Gastrocnemius medialis (tissue), 4 donors: ENCODE measurements around the gene PRPSAP2. TPM values are rescaled to one million over a fixed set of nuclear protein-coding genes. Genes with fewer than 3 reads are reported as not detected.

Experiments
- ATAC-seq, 2 donors: fragments of 150-250 bp; one replicate each; pipeline ENCODE4 v1.9.1; 2016
- DNase-seq, 2 donors: peaks; one replicate each; pipeline ENCODE4 v3.0.0-alpha.2; 2019
- H3K27ac ChIP-seq, 4 donors: fragments of 200-600 bp; sonication (generic); 1 replicate in 1 of 4; 2 replicates in 3 of 4; pipeline ENCODE4 v1.5.1; 2016 to 2018; ENCODE audit warnings: mild to moderate bottlenecking in 2 of 4, moderate library complexity in 1 of 4
- H3K27me3 ChIP-seq, 3 donors: fragments of 200-600 bp; sonication (generic) in 2 of 3; 1 replicate in 1 of 3; 2 replicates in 2 of 3; pipeline versions ENCODE4 v1.5.1 to v1.6.0; 2016 to 2019; ENCODE audit warnings: mild to moderate bottlenecking in 1 of 3, moderate library complexity in 1 of 3
- H3K36me3 ChIP-seq, 2 donors: fragments of 200-600 bp; sonication (generic) in 1 of 2; one replicate each; pipeline ENCODE4 v1.5.1; 2017 to 2018
- H3K4me1 ChIP-seq, 2 donors: fragments of 200-600 bp; sonication (generic) in 1 of 2; one replicate each; pipeline ENCODE4 v1.5.1; 2016 to 2017; ENCODE audit warnings: mild to moderate bottlenecking in 2 of 2
- H3K4me3 ChIP-seq, 4 donors: fragments of 200-600 bp; sonication (generic) in 3 of 4; 1 replicate in 1 of 4; 2 replicates in 3 of 4; pipeline ENCODE4 v1.5.1; 2016 to 2019; ENCODE audit warnings: mild to moderate bottlenecking in 2 of 4
- H3K9me3 ChIP-seq, 3 donors: fragments of 200-600 bp; sonication (generic) in 2 of 3; 1 replicate in 1 of 3; 2 replicates in 2 of 3; pipeline ENCODE4 v1.5.1; 2016 to 2019
- CTCF ChIP-seq, 5 experiments: fragments of 450-650 bp in 3 of 5; fragments of 200-600 bp in 2 of 5; sonication (generic) in 2 of 5; IDR thresholded peaks in 4 of 5; conservative IDR thresholded peaks in 1 of 5; 1 replicate in 4 of 5; 2 replicates in 1 of 5; pipeline ENCODE4 v1.5.1; 2016 to 2019; ENCODE audit warnings: antibody characterized with exemption in 5 of 5, mild to moderate bottlenecking in 3 of 5, moderate library complexity in 3 of 5
- POLR2A ChIP-seq, 2 donors: fragments of 450-650 bp; IDR thresholded peaks; one replicate each; pipeline ENCODE4 v1.6.1; 2017; ENCODE audit warnings: antibody characterized with exemption in 2 of 2, mild to moderate bottlenecking in 2 of 2, moderate library complexity in 2 of 2
- in situ Hi-C, 4 donors: fragments of 200-750 bp; cut with MboI; loops; one replicate each; pipeline versions ENCODE4 v1.15.0 to v1.8.0; 2017; ENCODE audit warnings: low sequenced_read_pairs in 4 of 4
- intact Hi-C: fragments of 100-400 bp; cut with DNase I; formaldehyde crosslinking; loops from one replicate; pipeline ENCODE4 v1.15.1; 2023; ENCODE audit warnings: low total_unique reads
- total RNA-seq, 4 donors: library from RNA; depleted of rRNA; stranded (reverse); fragments of >200 nt; gene quantifications; one replicate each; pipeline versions ENCODE4 v1.1.0 to v1.2.3, GENCODE V29; 2016

Gene PRPSAP2
- total RNA-seq, 4 donors from 2014 or later: 7.9 to 15.8 (median 10.3) TPM

- Histone ChIP-seq H3K4me3 (no peak overlapping the region), H3K27me3 (no peaks in the 10 kb centered on the region), H3K4me1 (no peaks in the 10 kb centered on the region), H3K36me3 (no peaks in the 10 kb centered on the region), H3K27ac (no peak overlapping the region), H3K9me3 (no peaks in the 10 kb centered on the region)
- intact Hi-C loops (no loop called here), in situ Hi-C loops (no loop called here)
- no peak for ATAC-seq
- DNase-seq: no peak
- no peak for TF ChIP-seq CTCF (IDR thresholded peaks at IDR 0.05 in 4 of 5, conservative IDR thresholded peaks at IDR 0.05 in 1 of 5)
- TF ChIP-seq POLR2A (IDR thresholded peaks at IDR 0.05): no peak
These were observed 101.3 kb downstream of the PRPSAP2 start for GRCh38 chr17:18959071-18959844.

GRCh38 chr17:18959845-18960240, 101.9 kb downstream of the PRPSAP2 start:
- ATAC-seq (no peak), DNase-seq (no peak)
- Histone ChIP-seq H3K4me1 (no peaks in the 10 kb centered on the region), H3K36me3 (no peaks in the 10 kb centered on the region), H3K9me3 (no peaks in the 10 kb centered on the region), H3K27me3 (no peaks in the 10 kb centered on the region), H3K4me3 (no peak overlapping the region), H3K27ac (no peak overlapping the region)
- in situ Hi-C loops (loop anchor here in 1 of 4 donors (10.0 kb wide), 1 partner anchor 55 kb away; no protein-coding TSS in a partner anchor), intact Hi-C loops (no loop called here)
- TF ChIP-seq POLR2A (IDR thresholded peaks at IDR 0.05) (no peak), CTCF (IDR thresholded peaks at IDR 0.05 in 4 of 5, conservative IDR thresholded peaks at IDR 0.05 in 1 of 5) (no peak)

GRCh38 chr17:18960241-18960665, 102.3 kb downstream of the PRPSAP2 start:
- DNase-seq (no peak), ATAC-seq (no peak)
- Histone ChIP-seq H3K4me3 (no peak overlapping the region), H3K9me3 (no peaks in the 10 kb centered on the region), H3K4me1 (no peaks in the 10 kb centered on the region), H3K36me3 (no peaks in the 10 kb centered on the region), H3K27ac (no peak overlapping the region), H3K27me3 (no peaks in the 10 kb centered on the region)
- intact Hi-C loops (no loop called here), in situ Hi-C loops (loop anchor here in 1 of 4 donors (10.0 kb wide), 1 partner anchor 55 kb away; no protein-coding TSS in a partner anchor)
- TF ChIP-seq CTCF (IDR thresholded peaks at IDR 0.05 in 4 of 5, conservative IDR thresholded peaks at IDR 0.05 in 1 of 5) (no peak), POLR2A (IDR thresholded peaks at IDR 0.05) (no peak)

DNA sequence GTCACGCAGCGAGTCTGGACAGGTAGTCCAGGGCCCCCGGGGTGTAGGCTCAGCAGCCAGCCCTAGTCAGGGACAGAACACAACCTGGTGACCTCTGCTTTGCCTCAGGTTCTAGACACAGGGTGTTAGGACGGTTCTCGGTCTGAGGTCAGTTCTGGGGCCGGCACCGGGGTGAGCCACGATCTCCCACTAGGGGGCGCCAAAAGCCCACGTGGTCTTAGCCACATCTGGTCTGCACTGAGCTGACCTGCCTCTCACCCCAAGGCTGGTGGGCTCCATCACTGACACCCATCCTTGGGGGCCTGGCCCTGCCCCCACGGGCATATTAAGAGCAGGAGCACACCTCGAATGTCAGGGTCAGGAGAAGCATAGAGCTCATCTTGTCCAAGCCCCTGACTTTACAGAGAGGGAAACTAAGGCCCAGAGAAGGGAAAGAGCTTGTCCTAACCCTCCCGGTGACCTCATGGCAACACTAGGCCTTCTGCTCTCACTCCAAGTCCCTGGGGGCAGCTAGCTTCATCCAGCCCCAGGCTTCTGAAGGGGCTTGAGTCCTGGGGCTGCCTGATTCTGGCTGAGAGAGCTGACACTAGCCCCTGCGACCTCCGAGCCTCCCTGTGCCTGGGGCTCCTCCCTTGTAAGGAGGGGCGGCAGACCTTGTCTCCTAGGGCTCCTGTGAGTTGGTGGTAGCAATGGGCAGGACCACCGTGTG, 103.0 kb downstream of the PRPSAP2 start:
- H3K4me1 ChIP-seq: no peaks in the 10 kb centered on the region
- TF ChIP-seq CTCF (IDR thresholded peaks at IDR 0.05 in 4 of 5, conservative IDR thresholded peaks at IDR 0.05 in 1 of 5) (peak; percentile 73 to 96 (median 92)), POLR2A (IDR thresholded peaks at IDR 0.05) (no peak)
- intact Hi-C loops: no loop called here
- in situ Hi-C loops: loop anchor here in 1 of 4 donors (10.0 kb wide), 1 partner anchor 54 kb away; no protein-coding TSS in a partner anchor
- DNase-seq (peak; percentile 58 to 62), ATAC-seq (peak; percentile 81 to 92)
- H3K27ac ChIP-seq: no peak overlapping the region
- no peak overlapping the region for H3K4me3 ChIP-seq
- no peaks in the 10 kb centered on the region for H3K27me3 ChIP-seq
- no peaks in the 10 kb centered on the region for H3K36me3 ChIP-seq
- no peaks in the 10 kb centered on the region for H3K9me3 ChIP-seq
